Small intestine (tissue), 7 donors: ENCODE data around the gene NTNG1. TPM values are rescaled to one million over a fixed set of nuclear protein-coding genes. Genes with fewer than 3 reads are reported as not detected.

Experiments
- DNase-seq, 2 donors: peaks; one replicate each; pipeline versions ENCODE4 v3.0.0 to v3.0.0-alpha.2; 2013
- FAIRE-seq: peaks from 2 replicates; lab custom pipeline; 2012; peaks lifted over from hg19 to GRCh38; lab: Jason Lieb, UNC
- H3K27ac ChIP-seq, 3 donors: one replicate each; pipeline ENCODE4 v1.5.1; 2013; ENCODE audit warnings: low read length in 2 of 3, mild to moderate bottlenecking in 2 of 3, control low read depth in 1 of 3, inconsistent platforms in 1 of 3, low read depth in 1 of 3, moderate library complexity in 1 of 3
- H3K27me3 ChIP-seq, 3 donors: one replicate each; pipeline ENCODE4 v1.6.1; 2013; ENCODE audit warnings: low read length in 3 of 3, inconsistent platforms in 1 of 3; ENCODE audit not compliant: control insufficient read depth in 3 of 3, insufficient read depth in 3 of 3
- H3K36me3 ChIP-seq, 3 donors: one replicate each; pipeline ENCODE4 v1.6.1; 2013; ENCODE audit warnings: low read length in 3 of 3, inconsistent platforms in 1 of 3, low read depth in 1 of 3, mild to moderate bottlenecking in 1 of 3, moderate library complexity in 1 of 3; ENCODE audit not compliant: control insufficient read depth in 3 of 3, insufficient read depth in 2 of 3
- H3K4me1 ChIP-seq, 3 donors: one replicate each; pipeline ENCODE4 v1.6.1; 2013; ENCODE audit warnings: low read length in 2 of 3, inconsistent platforms in 1 of 3, low read depth in 1 of 3, mild to moderate bottlenecking in 1 of 3, moderate library complexity in 1 of 3; ENCODE audit not compliant: control insufficient read depth in 3 of 3, insufficient read depth in 2 of 3
- H3K4me3 ChIP-seq, 3 donors: one replicate each; pipeline ENCODE4 v1.5.1; 2013; ENCODE audit warnings: low read length in 3 of 3, control low read depth in 1 of 3, inconsistent platforms in 1 of 3, low read depth in 1 of 3, mild to moderate bottlenecking in 1 of 3, moderate library complexity in 1 of 3
- H3K9me3 ChIP-seq, 2 donors: one replicate each; pipeline ENCODE4 v1.6.1; 2013; ENCODE audit warnings: low read depth in 1 of 2, low read length in 1 of 2; ENCODE audit not compliant: control insufficient read depth in 2 of 2, insufficient read depth in 1 of 2
- WGBS, 3 donors: extraction: QIAGEN DNeasy Blood & Tissue Kit; methylation state at CpG; one replicate each; pipeline ENCODE4 v1.1.7; 2013; 5-methylcytosine and 5-hydroxymethylcytosine counted together
- polyA plus RNA-seq, 4 donors: library from polyadenylated mRNA; stranded (reverse) in 3 of 4; unstranded in 1 of 4; fragments of 200-250 nt in 3 of 4; fragments of 120-200 nt in 1 of 4; gene quantifications; one replicate each; pipeline versions ENCODE4 v1.2.1 to v1.2.3, GENCODE V29; 2013
- donor health status: healthy with polysubstance abuse.
- donor health status: control.
- donor health status: control.
- donor health status: Bipolar disorder and iron deficiency.
- donor health status: healthy.

NTNG1 gene
- polyA plus RNA-seq, 4 donors = 0.27 to 0.65 TPM; not detected in 2

- Histone ChIP-seq H3K4me1 (no peaks in the 10 kb centered on the region), H3K27me3 (no peaks in the 10 kb centered on the region), H3K27ac (no peak overlapping the region), H3K4me3 (no peak overlapping the region), H3K9me3 (no peaks in the 10 kb centered on the region), H3K36me3 (no peaks in the 10 kb centered on the region)
- FAIRE-seq (no peak), DNase-seq (no peak)
- WGBS, 3 donors = 71 to 88% (median 72%) methylated on average over 4 of the region's 4 CpGs
Observed at GRCh38 chr1:107401704-107402103, 260.9 kb downstream of the NTNG1 start.

- WGBS, 3 donors = 80 to 84% (median 80%) methylated on average over 1 of the region's 1 CpG
- no peaks in the 10 kb centered on the region for H3K9me3 ChIP-seq
- no peak for FAIRE-seq
Observed at GRCh38 chr1:107404756-107405155, 263.9 kb downstream of the NTNG1 start.

GRCh38 chr1:107405236-107405635 lies 264.4 kb downstream of the NTNG1 start:
- FAIRE-seq = no peak

More at GRCh38 chr1:107404756-107405155, 263.9 kb downstream of the NTNG1 start:
- Histone ChIP-seq H3K27ac (no peak overlapping the region), H3K4me1 (no peaks in the 10 kb centered on the region), H3K4me3 (no peak overlapping the region), H3K36me3 (no peaks in the 10 kb centered on the region), H3K27me3 (no peaks in the 10 kb centered on the region)
- no peak for DNase-seq

GRCh38 chr1:107407011-107407410 lies 266.2 kb downstream of the NTNG1 start:
- no peak for FAIRE-seq

More at GRCh38 chr1:107405236-107405635, 264.4 kb downstream of the NTNG1 start:
- no peak for DNase-seq
- H3K27ac ChIP-seq = no peak overlapping the region
- 75 to 79% (median 78%) methylated on average over 2 of the region's 2 CpGs for WGBS, 3 donors
- no peaks in the 10 kb centered on the region for H3K27me3 ChIP-seq
- H3K4me3 ChIP-seq = no peak overlapping the region
- H3K9me3 ChIP-seq = no peaks in the 10 kb centered on the region
- no peaks in the 10 kb centered on the region for H3K36me3 ChIP-seq
- no peaks in the 10 kb centered on the region for H3K4me1 ChIP-seq

GRCh38 chr1:107413546-107413945 lies 272.7 kb downstream of the NTNG1 start:
- Histone ChIP-seq H3K27me3 (no peaks in the 10 kb centered on the region), H3K27ac (no peak overlapping the region), H3K4me1 (no peaks in the 10 kb centered on the region), H3K9me3 (no peaks in the 10 kb centered on the region), H3K4me3 (no peak overlapping the region), H3K36me3 (no peaks in the 10 kb centered on the region)
- FAIRE-seq = no peak
- 79 to 84% (median 80%) methylated on average over 2 of the region's 2 CpGs for WGBS, 3 donors
- DNase-seq = no peak

More at GRCh38 chr1:107407011-107407410, 266.2 kb downstream of the NTNG1 start:
- DNase-seq = no peak
- Histone ChIP-seq H3K27ac (no peak overlapping the region), H3K9me3 (no peaks in the 10 kb centered on the region), H3K4me3 (no peak overlapping the region), H3K36me3 (no peaks in the 10 kb centered on the region), H3K27me3 (no peaks in the 10 kb centered on the region), H3K4me1 (no peaks in the 10 kb centered on the region)
- 74 to 82% (median 76%) methylated on average over 4 of the region's 4 CpGs for WGBS, 3 donors

GRCh38 chr1:107413951-107414350 lies 273.1 kb downstream of the NTNG1 start:
- no peak overlapping the region for H3K27ac ChIP-seq
- no peaks in the 10 kb centered on the region for H3K36me3 ChIP-seq
- no peaks in the 10 kb centered on the region for H3K9me3 ChIP-seq
- H3K4me1 ChIP-seq = no peaks in the 10 kb centered on the region
- no peaks in the 10 kb centered on the region for H3K27me3 ChIP-seq
- DNase-seq (no peak), FAIRE-seq (no peak)
- WGBS, 3 donors = 72 to 85% (median 84%) methylated on average over 2 of the region's 2 CpGs
- no peak overlapping the region for H3K4me3 ChIP-seq

- Histone ChIP-seq H3K4me3 (no peak overlapping the region), H3K36me3 (no peaks in the 10 kb centered on the region), H3K4me1 (no peaks in the 10 kb centered on the region), H3K27me3 (no peaks in the 10 kb centered on the region), H3K27ac (no peak overlapping the region), H3K9me3 (no peaks in the 10 kb centered on the region)
- FAIRE-seq (no peak), DNase-seq (no peak)
- WGBS, 3 donors = 39 to 51% (median 45%) methylated on average over 3 of the region's 3 CpGs
Observed at GRCh38 chr1:107414550-107414949, 273.7 kb downstream of the NTNG1 start.

- peak in 1 of 2 donors; percentile 8 for DNase-seq
- 46 to 69% (median 51%) methylated on average over 4 of the region's 4 CpGs for WGBS, 3 donors
- H3K27me3 ChIP-seq = no peaks in the 10 kb centered on the region
- no peak overlapping the region for H3K4me3 ChIP-seq
- FAIRE-seq = no peak
- no peak overlapping the region for H3K27ac ChIP-seq
- no peaks in the 10 kb centered on the region for H3K4me1 ChIP-seq
- H3K9me3 ChIP-seq = no peaks in the 10 kb centered on the region
- H3K36me3 ChIP-seq = no peaks in the 10 kb centered on the region
Observed at GRCh38 chr1:107415241-107415640, 274.4 kb downstream of the NTNG1 start.

GRCh38 chr1:107419003-107419402 lies 278.2 kb downstream of the NTNG1 start:
- Histone ChIP-seq H3K9me3 (no peaks in the 10 kb centered on the region), H3K27me3 (no peaks in the 10 kb centered on the region), H3K27ac (no peak overlapping the region), H3K4me1 (peaks cover 0 to 6% (median 3%) of the 10 kb centered on the region in 3 donors), H3K4me3 (no peak overlapping the region), H3K36me3 (no peaks in the 10 kb centered on the region)
- 74 to 80% (median 78%) methylated on average over 2 of the region's 2 CpGs for WGBS, 3 donors
- FAIRE-seq (no peak), DNase-seq (no peak)
